PC-9 (cell line): ENCODE measurements around the gene GREB1L. TPM values are rescaled to one million over a fixed set of nuclear protein-coding genes. Genes with fewer than 3 reads are reported as not detected.

ENCODE experiments used
- BruUV-seq: library from RNA; stranded (reverse); fragments of 400-500 nt; replicated peaks from 2 replicates; lab custom pipeline; 2021; lab: Mats Ljungman, UMichigan
- CTCF ChIA-PET: fragments of 300-600 bp; sonication (Branson Sonifier 250); formaldehyde crosslinking; loops from one replicate; lab custom pipeline; 2022; ENCODE audit warnings: antibody characterized with exemption; lab: Charles Lee
- POLR2A ChIA-PET: fragments of 300-600 bp; sonication (Branson Sonifier 250); formaldehyde crosslinking; loops from one replicate; lab custom pipeline; 2022; ENCODE audit warnings: antibody characterized with exemption; ENCODE audit not compliant: unreplicated experiment; lab: Charles Lee
- DNase-seq, 2 experiments: peaks; one replicate each; pipeline versions ENCODE4 v3.0.0 to v3.0.0-alpha.2; 2015 to 2022; ENCODE audit warnings: mixed read lengths in 1 of 2
- H2AFZ ChIP-seq: fragments of 200-600 bp; sonication (generic); 2 replicates; pipeline ENCODE4 v1.8.1; 2017; ENCODE audit warnings: antibody characterized with exemption
- H3F3A ChIP-seq: fragments of 200-600 bp; sonication (generic); 2 replicates; pipeline ENCODE4 v1.8.1; 2017; ENCODE audit warnings: antibody characterized with exemption, mild to moderate bottlenecking, low read depth; ENCODE audit not compliant: insufficient read depth
- H3K27ac ChIP-seq: fragments of 200-600 bp; sonication (generic); 2 replicates; pipeline ENCODE4 v1.6.1; 2016; ENCODE audit warnings: mixed run types
- H3K27me3 ChIP-seq: fragments of 200-600 bp; sonication (generic); 2 replicates; pipeline ENCODE4 v1.6.1; 2016; ENCODE audit warnings: low read depth, mixed run types; ENCODE audit not compliant: insufficient read depth
- H3K36me3 ChIP-seq: fragments of 200-600 bp; sonication (generic); 2 replicates; pipeline ENCODE4 v1.6.1; 2016; ENCODE audit warnings: low read depth, mixed run types
- H3K4me1 ChIP-seq: fragments of 200-600 bp; sonication (generic); replicated peaks from 2 replicates; pipeline ENCODE4 v1.6.1; 2016; ENCODE audit warnings: mixed run types; ENCODE audit not compliant: insufficient read depth
- H3K4me2 ChIP-seq: fragments of 200-600 bp; sonication (generic); 2 replicates; pipeline ENCODE4 v1.6.1; 2017; ENCODE audit warnings: mixed run types
- H3K4me3 ChIP-seq: fragments of 200-600 bp; sonication (generic); 2 replicates; pipeline ENCODE4 v1.6.1; 2016; ENCODE audit warnings: mixed run types
- H3K79me2 ChIP-seq: fragments of 200-600 bp; sonication (generic); 2 replicates; pipeline ENCODE4 v1.6.1; 2017; ENCODE audit warnings: low read depth, mixed run types
- H3K9me2 ChIP-seq: fragments of 200-600 bp; sonication (generic); 2 replicates; pipeline ENCODE4 v1.8.1; 2017; ENCODE audit warnings: mild to moderate bottlenecking; ENCODE audit not compliant: insufficient read depth
- H3K9me3 ChIP-seq: fragments of 200-600 bp; sonication (generic); 2 replicates; pipeline ENCODE4 v1.8.1; 2016; ENCODE audit warnings: low read depth; ENCODE audit not compliant: insufficient read depth
- H4K20me1 ChIP-seq: fragments of 200-600 bp; sonication (generic); 2 replicates; pipeline ENCODE4 v1.8.1; 2017; ENCODE audit not compliant: insufficient read depth
- EZH2 ChIP-seq: fragments of 200-600 bp; sonication (generic); IDR thresholded peaks from 2 replicates; pipeline ENCODE4 v1.8.0; 2017; ENCODE audit warnings: antibody characterized with exemption, low read depth
- intact Hi-C: fragments of 100-400 bp; cut with micrococcal nuclease; formaldehyde crosslinking; loops from one replicate; pipeline ENCODE4 v1.10.0; 2022; ENCODE audit not compliant: unreplicated experiment
- total RNA-seq: library from RNA; stranded (reverse); gene quantifications from 2 replicates; pipeline ENCODE4 v1.2.3, GENCODE V29; 2021
- TF ChIP-seq, protein P1 (sequence below): fragments of 200-600 bp; sonication (generic); conservative IDR thresholded peaks from 2 replicates; pipeline ENCODE4 v1.6.1; 2017; ENCODE audit warnings: mixed run types, antibody characterized with exemption, mild to moderate bottlenecking, moderate library complexity

GREB1L gene
- total RNA-seq, 1 experiment from 2014 or later = 6.0 TPM

DNA sequence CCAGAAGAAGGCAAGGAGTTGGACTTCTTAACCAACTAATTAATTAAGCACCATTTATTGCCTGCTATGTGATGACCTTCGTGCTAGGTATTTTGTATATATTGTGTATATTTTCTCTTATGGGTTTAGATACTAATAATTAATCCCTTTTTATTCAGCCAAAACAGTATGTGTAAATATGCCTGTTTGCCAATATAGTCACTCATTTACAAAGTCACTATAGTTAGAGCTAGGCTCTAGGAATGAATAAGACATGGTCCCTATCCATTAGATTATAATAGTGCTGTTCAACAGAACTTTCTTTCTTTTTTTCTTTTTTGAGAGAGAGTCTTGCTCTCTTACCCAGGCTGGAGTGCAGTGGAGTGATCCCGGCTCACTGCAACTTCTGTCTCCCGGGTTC, 51.4 kb downstream of the GREB1L start:
- Histone ChIP-seq H3K4me2 (no peak overlapping the region), H3K79me2 (no peaks in the 10 kb centered on the region), H3K4me1 (peaks cover 9% of the 10 kb centered on the region; the same call in 1 of the 2 replicates), H2AFZ (no peak overlapping the region), H4K20me1 (no peaks in the 10 kb centered on the region), H3K27me3 (no peaks in the 10 kb centered on the region), H3K9me3 (no peaks in the 10 kb centered on the region), H3K36me3 (no peaks in the 10 kb centered on the region), H3F3A (no peaks in the 10 kb centered on the region), H3K4me3 (no peak overlapping the region), H3K9me2 (no peaks in the 10 kb centered on the region), H3K27ac (no peak overlapping the region)
- TF ChIP-seq, protein P1, sequence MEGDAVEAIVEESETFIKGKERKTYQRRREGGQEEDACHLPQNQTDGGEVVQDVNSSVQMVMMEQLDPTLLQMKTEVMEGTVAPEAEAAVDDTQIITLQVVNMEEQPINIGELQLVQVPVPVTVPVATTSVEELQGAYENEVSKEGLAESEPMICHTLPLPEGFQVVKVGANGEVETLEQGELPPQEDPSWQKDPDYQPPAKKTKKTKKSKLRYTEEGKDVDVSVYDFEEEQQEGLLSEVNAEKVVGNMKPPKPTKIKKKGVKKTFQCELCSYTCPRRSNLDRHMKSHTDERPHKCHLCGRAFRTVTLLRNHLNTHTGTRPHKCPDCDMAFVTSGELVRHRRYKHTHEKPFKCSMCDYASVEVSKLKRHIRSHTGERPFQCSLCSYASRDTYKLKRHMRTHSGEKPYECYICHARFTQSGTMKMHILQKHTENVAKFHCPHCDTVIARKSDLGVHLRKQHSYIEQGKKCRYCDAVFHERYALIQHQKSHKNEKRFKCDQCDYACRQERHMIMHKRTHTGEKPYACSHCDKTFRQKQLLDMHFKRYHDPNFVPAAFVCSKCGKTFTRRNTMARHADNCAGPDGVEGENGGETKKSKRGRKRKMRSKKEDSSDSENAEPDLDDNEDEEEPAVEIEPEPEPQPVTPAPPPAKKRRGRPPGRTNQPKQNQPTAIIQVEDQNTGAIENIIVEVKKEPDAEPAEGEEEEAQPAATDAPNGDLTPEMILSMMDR = no peak
- TF ChIP-seq EZH2 = no peak
- no peak for DNase-seq
- CTCF ChIA-PET = no interaction called here
- POLR2A ChIA-PET = no interaction called here
- no TSS peak for BruUV-seq
- intact Hi-C loops = no loop called here

DNA sequence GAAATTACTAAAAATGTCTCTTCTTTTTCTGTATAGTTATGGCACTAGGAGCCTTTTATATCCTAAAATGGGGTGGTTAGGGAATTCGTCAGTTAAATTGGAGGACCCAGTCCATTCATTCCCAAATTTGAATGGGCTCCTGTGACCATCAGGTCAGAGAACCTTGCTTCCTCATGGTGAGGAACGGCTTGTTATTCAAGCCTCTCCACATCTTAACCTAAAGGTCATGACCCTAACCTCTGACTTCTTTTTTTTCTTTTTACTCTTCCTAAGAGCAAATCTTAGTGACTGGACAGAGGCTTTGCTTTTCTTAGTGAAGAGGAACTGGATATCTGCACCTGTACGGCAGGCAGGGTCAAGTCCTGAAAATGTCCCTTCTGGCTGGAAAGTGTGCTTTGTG, 53.1 kb downstream of the GREB1L start:
- POLR2A ChIA-PET = no interaction called here
- Histone ChIP-seq H3K27ac (no peak overlapping the region), H3K27me3 (no peaks in the 10 kb centered on the region), H3K4me1 (peaks cover 13% of the 10 kb centered on the region), H2AFZ (no peak overlapping the region), H3K36me3 (no peaks in the 10 kb centered on the region), H3K9me3 (no peaks in the 10 kb centered on the region), H4K20me1 (no peaks in the 10 kb centered on the region), H3F3A (no peaks in the 10 kb centered on the region), H3K4me3 (no peak overlapping the region), H3K79me2 (no peaks in the 10 kb centered on the region), H3K9me2 (no peaks in the 10 kb centered on the region), H3K4me2 (no peak overlapping the region)
- intact Hi-C loops = no loop called here
- TF ChIP-seq EZH2 = no peak
- TF ChIP-seq, protein P1 = no peak
- CTCF ChIA-PET = no interaction called here
- DNase-seq = no peak
- no TSS peak for BruUV-seq

DNA sequence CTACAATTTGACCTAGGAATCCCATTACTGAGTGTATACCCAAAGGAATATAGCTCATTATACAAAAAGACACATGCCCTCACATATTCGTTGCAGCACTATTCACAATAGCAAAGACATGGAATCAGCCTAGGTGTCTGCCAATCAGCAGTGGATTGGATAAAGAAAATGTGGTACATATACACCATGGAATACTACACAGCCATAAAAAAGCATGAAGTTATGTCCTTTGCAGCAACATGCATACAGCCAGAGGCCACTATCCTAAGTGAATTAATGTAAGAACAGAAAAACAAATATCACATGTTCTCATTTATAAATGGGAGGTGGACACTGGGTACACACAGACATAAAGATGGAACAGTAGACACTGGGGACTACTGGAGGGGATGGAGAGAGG, 54.0 kb downstream of the GREB1L start:
- Histone ChIP-seq H3K4me2 (no peak overlapping the region), H3K27me3 (no peaks in the 10 kb centered on the region), H3K27ac (no peak overlapping the region), H3K4me3 (no peak overlapping the region), H3F3A (no peaks in the 10 kb centered on the region), H4K20me1 (no peaks in the 10 kb centered on the region), H3K79me2 (no peaks in the 10 kb centered on the region), H3K36me3 (no peaks in the 10 kb centered on the region), H3K4me1 (peaks cover 18% of the 10 kb centered on the region), H3K9me3 (no peaks in the 10 kb centered on the region), H3K9me2 (no peaks in the 10 kb centered on the region), H2AFZ (no peak overlapping the region)
- POLR2A ChIA-PET = no interaction called here
- no TSS peak for BruUV-seq
- intact Hi-C loops = no loop called here
- no peak for TF ChIP-seq EZH2
- TF ChIP-seq, protein P1 = no peak
- DNase-seq = no peak
- CTCF ChIA-PET = no interaction called here
